WI38 (cell line): ENCODE results near the gene TCIRG1.

Experiments
- H3K4me3 ChIP-seq: 2 replicates; pipeline ENCODE4 v1.5.1; 2011; ENCODE audit warnings: low read depth, mild to moderate bottlenecking, control low read depth, low read length
- CTCF ChIP-seq: IDR thresholded peaks from 2 replicates; pipeline ENCODE4 v1.5.1; 2012; ENCODE audit warnings: low read depth, mild to moderate bottlenecking, control low read depth, low read length

Gene TCIRG1

GRCh38 chr11:68002938-68003845 is 35.6 kb upstream of the TCIRG1 start:
- no peak for TF ChIP-seq CTCF
- peak overlapping the region; percentile 63 for H3K4me3 ChIP-seq

GRCh38 chr11:68003846-68004550 is 34.8 kb upstream of the TCIRG1 start, which contains the start of gene UNC93B1:
UNC93B1 (minus strand) TSS chr11:68004097; CDS start chr11:68004043, 54 bp downstream.
- TF ChIP-seq CTCF = no peak

GRCh38 chr11:68004551-68005335 is 34.1 kb upstream of the TCIRG1 start:
- no peak overlapping the region; the same call in 1 of the 2 replicates for H3K4me3 ChIP-seq
- no peak for TF ChIP-seq CTCF

More at GRCh38 chr11:68003846-68004550, 34.8 kb upstream of the TCIRG1 start, which contains the start of gene UNC93B1:
- peak within 1 kb of the TSS; percentile 63 for H3K4me3 ChIP-seq

- TF ChIP-seq CTCF = no peak
- no peak overlapping the region for H3K4me3 ChIP-seq
Measured at GRCh38 chr11:68006606-68007166, 32.1 kb upstream of the TCIRG1 start.

GRCh38 chr11:68007498-68008380 is 31.1 kb upstream of the TCIRG1 start:
- TF ChIP-seq CTCF = no peak
- H3K4me3 ChIP-seq = no peak overlapping the region
